Measurements from ENCODE around the gene MGAT1.
"Not testable (repeated sequence)": the region's sequence is repeated elsewhere in the genome, so short reads cannot be mapped to it uniquely, and the experiment has no call there.

MGAT1 gene

DNA sequence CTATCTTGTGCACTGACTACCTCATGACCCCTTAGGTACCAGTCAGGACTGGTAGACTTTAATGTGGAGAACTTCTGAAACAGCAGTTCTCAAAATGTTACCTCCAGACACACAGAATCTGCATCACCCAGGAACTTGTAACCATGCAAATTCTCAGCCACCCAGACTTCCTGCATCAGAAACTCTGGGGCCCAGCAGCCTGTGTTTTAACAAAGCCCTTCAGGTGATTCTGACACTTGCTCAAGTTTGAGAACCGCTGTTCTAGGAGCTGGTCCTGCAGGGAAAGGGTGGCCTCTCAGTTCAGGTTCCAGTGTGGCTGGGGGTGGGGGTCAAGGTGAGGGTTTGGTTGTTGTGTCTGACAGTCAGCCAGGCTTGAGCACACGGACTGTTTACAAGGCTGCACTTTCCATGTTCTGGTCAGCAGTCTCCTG is 30.0 kb upstream of the MGAT1 start:
- FAIRE-seq (peak; percentile 83), DNase-seq (ENCODE audit: insufficient read length) (no peak)
- TF ChIP-seq POLR2A (IDR thresholded peaks at IDR 0.05; ENCODE audit: low read depth, low read length) (peak; percentile 29; the same call in 1 of the 2 replicates), POLR2AphosphoS5 (IDR thresholded peaks at IDR 0.05; ENCODE audit: low read depth, low read length) (no peak), TAF1 (IDR thresholded peaks at IDR 0.05; ENCODE audit: borderline replicate concordance, low read depth, low read length) (no peak)

DNA sequence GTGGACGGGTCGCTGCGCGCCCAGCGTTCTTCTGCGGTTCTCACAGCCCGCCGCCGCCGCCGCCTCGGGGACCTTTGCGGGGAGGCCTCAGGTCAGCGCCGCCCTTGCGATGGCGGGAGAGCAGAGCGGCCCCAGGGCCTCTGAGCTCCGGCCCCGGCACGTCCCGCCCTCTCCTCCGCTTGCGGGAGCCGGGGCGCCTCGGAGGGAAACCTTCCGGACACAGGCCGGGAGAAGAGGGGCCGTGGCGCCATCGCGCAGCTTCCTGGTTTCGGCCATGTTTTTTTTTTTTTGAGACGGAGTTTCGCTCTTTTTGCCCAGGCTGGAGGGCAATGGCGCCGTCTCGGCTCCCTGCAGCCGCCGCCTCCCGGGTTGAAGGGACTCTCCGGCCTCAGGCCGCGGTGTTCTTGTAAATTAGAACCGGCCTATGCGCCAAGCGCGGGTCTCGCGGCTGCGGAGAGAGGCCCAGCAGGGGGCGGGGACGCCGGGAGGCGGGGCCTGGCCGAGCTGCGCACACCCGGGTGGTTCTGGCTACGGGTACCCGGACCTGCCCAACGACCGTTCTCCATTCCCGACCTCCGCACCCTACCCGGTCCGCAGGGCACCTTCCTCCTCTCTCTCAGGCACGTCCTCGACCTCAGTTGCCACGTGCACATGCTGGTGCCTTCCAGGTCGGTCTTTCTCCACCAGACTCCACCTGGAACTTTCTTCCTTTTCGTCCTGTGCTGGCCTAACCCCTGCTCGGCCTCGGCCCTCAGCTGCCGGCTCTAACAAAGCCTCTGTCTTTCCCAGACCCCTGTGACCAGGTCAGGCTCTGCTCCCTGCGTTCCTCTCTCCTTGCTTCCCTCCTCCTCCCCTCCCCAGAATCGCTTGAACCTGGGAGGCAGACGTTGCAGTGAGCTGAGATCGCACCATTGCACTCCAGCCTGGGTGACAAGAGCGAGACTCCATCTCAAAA is 28.8 kb upstream of the MGAT1 start:
- TF ChIP-seq POLR2A (IDR thresholded peaks at IDR 0.05; ENCODE audit: low read depth, low read length): peak; percentile 78; the same call in 1 of the 2 replicates
- TF ChIP-seq TAF1 (IDR thresholded peaks at IDR 0.05; ENCODE audit: borderline replicate concordance, low read depth, low read length): no peak; the same call in none of the 2 replicates
- TF ChIP-seq POLR2AphosphoS5 (IDR thresholded peaks at IDR 0.05; ENCODE audit: low read depth, low read length): peak; percentile 91
- DNase-seq (ENCODE audit: insufficient read length) (peak; percentile 80), FAIRE-seq (peak; percentile 95)

DNA sequence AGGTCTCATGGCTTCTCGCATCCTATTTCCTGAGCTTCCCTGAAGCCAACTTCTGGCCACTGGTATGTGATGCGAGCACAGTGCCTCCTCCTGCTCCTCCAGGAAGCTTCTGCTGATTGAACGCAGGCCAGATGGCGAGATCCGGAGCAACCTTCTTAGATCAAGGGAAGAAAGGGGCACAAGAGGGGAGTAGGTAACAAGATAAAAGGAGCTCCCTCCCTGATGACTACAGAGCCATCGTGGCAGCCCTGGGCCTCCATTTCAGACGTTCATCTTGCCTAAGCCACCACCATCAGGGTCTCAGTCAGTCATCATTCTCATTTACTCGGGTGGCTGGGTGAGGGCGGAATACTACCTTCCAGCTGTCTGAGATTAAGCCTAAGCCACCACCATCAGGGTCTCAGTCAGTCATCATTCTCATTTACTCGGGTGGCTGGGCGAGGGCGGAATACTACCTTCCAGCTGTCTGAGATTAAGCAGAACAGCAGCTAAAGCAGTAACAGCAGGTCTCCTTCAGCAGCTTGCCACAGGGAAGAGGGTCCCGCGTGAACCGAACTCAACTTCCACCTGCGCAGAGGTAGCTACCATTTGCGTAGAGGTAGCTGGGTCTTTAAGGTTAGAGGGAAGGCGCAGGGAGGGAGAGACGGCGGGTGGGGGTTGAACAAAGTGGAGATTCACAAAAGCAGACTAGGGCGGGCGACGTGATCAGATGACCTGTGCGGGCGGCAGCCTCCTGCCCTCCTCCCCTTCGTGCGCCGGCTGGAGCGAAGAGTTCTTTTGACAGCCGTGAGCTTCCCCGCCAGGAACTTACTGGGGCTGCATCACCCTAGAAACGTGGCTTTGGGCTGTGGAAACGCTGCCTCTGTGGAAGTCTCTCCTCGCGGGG is 27.9 kb upstream of the MGAT1 start:
- DNase-seq (ENCODE audit: insufficient read length): peak; percentile 51
- TF ChIP-seq TAF1 (IDR thresholded peaks at IDR 0.05; ENCODE audit: borderline replicate concordance, low read depth, low read length) (peak; percentile 9; the same call in 1 of the 2 replicates), POLR2A (IDR thresholded peaks at IDR 0.05; ENCODE audit: low read depth, low read length) (peak; percentile 70), POLR2AphosphoS5 (IDR thresholded peaks at IDR 0.05; ENCODE audit: low read depth, low read length) (peak; percentile 63; the same call in 1 of the 2 replicates)
- FAIRE-seq: peak; percentile 89

- FAIRE-seq (no peak), DNase-seq (ENCODE audit: insufficient read length) (no peak)
- TF ChIP-seq TAF1 (IDR thresholded peaks at IDR 0.05; ENCODE audit: borderline replicate concordance, low read depth, low read length) (no peak), POLR2A (IDR thresholded peaks at IDR 0.05; ENCODE audit: low read depth, low read length) (no peak), POLR2AphosphoS5 (IDR thresholded peaks at IDR 0.05; ENCODE audit: low read depth, low read length) (no peak)
Measured at GRCh38 chr5:180829726-180830125, 27.1 kb upstream of the MGAT1 start.

DNA sequence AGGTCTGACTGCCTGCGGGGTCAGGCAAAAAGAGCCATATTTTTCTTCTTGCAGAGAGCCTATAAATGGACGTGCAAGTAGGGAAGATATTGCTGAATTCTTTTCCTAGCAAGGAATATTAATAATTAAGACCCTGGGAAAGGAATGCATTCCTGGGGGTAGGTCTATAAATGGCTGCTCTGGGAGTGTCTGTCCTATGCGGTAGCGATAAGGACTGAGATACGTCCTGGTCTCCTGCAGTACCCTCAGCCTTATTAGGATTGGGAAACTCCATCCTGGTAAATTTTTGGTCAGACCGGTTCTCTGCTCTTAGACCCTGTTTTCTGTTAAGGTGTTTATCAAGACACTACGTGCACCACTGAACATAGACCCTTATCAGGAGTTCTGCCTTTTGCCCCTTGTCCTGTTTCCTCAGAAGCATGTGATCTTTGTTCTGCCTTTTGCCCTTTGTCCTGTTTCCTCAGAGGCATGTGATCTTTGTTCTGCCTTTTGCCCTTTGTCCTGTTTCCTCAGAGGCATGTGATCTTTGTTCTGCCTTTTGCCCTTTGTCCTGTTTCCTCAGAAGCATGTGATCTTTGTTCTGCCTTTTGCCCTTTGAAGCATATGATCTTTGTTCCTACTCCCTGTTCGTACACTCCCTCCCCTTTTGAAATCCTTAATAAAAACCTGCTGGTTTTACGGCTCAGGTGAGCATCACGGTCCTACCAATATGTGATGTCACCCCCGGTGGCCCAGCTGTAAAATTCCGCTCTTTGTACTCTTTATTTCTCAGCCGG is 26.3 kb upstream of the MGAT1 start:
- FAIRE-seq; DNase-seq (ENCODE audit: insufficient read length): not testable (repeated sequence)

- FAIRE-seq; DNase-seq (ENCODE audit: insufficient read length): not testable (repeated sequence)
Measured at GRCh38 chr5:180827374-180827773, 24.8 kb upstream of the MGAT1 start.

DNA sequence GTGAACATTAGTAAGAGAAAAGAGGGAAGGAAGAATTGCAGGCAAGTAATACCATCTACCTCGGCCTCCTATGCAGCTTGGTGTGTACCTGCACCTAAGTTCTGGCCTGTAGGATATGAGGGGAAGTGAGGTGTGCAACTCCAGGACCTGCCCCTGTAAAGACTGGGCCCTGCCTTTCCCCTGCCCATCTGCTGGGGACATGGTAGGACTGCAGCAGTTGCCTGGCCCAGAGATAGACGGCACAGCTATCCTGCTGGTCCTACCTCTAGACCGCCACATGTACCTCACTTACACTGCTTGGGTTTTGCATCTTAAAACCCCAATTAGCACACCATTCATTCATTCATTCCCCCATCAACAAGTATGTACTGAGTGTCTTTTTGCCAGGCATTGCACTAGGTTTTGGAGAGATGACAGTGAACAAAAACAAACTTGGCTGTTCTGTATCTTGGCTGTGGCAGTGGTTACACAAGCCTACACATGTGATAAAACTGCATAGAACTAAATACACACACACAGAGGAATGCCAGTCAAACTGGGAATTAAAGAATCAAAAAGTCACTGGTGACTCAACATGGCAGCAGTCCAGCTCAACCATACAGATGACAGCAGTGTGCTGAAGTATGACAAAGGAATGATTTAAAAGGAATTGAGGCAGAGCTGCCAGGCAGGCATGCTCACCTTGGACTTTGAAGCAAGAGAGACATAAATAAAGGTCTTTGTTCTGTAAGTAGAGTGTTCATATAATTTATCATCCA is 23.3 kb upstream of the MGAT1 start:
- TF ChIP-seq POLR2A (IDR thresholded peaks at IDR 0.05; ENCODE audit: low read depth, low read length): no peak
- TF ChIP-seq POLR2AphosphoS5 (IDR thresholded peaks at IDR 0.05; ENCODE audit: low read depth, low read length): no peak
- no peak for TF ChIP-seq TAF1 (IDR thresholded peaks at IDR 0.05; ENCODE audit: borderline replicate concordance, low read depth, low read length)
- no peak for FAIRE-seq
- no peak for DNase-seq (ENCODE audit: insufficient read length)

DNA sequence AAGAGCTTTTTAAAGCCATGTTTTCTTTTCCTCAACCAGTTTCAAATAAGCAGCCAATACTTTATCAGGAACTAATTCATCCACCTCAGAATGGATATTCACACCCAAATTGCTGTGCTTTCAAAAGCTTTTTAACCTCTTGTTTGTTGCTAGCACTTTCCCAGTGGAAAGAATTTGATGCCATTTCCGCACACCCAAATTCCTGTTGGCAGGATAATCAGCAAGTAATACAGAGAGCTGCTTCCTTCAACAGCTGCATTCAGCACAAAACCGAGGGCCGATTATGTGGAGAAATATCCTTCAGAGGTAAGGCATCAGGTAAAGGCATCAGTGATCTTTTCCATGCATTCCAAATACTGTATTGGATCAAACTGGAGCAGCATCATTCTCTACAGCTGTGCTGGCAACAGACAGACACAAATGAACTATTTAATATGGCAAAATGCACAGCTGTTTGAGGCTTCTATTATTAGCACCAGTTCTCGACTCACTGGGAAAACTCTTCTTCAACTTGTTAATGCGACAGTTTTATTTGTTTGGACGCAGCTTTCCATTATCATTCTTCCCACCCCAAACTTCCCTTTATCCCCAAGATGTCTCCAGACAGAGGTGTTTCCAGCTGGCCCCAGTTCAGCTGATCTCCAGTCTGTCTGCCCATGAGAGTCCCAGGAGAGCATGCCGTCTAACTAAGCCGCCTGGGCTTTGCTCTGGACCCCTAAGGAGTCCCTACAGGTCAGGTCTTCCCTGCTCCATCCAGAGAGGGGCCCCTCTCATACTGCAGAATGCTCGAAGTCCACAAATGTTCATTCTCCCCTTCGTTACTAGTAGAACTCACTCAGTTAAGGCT is 22.2 kb upstream of the MGAT1 start:
- FAIRE-seq (no peak), DNase-seq (ENCODE audit: insufficient read length) (no peak)
- TF ChIP-seq TAF1 (IDR thresholded peaks at IDR 0.05; ENCODE audit: borderline replicate concordance, low read depth, low read length): no peak
- TF ChIP-seq POLR2A (IDR thresholded peaks at IDR 0.05; ENCODE audit: low read depth, low read length): no peak
- no peak for TF ChIP-seq POLR2AphosphoS5 (IDR thresholded peaks at IDR 0.05; ENCODE audit: low read depth, low read length)

- no peak for TF ChIP-seq POLR2AphosphoS5 (IDR thresholded peaks at IDR 0.05; ENCODE audit: low read depth, low read length)
- TF ChIP-seq POLR2A (IDR thresholded peaks at IDR 0.05; ENCODE audit: low read depth, low read length): no peak
- TF ChIP-seq TAF1 (IDR thresholded peaks at IDR 0.05; ENCODE audit: borderline replicate concordance, low read depth, low read length): no peak
- DNase-seq (ENCODE audit: insufficient read length) (no peak), FAIRE-seq (no peak)
Measured at GRCh38 chr5:180823940-180824629, 21.5 kb upstream of the MGAT1 start.

All from GM12892 (cell line).